ENCODE measurements around the gene C10orf53. TPM values are rescaled to one million over a fixed set of nuclear protein-coding genes. Genes with fewer than 3 reads are reported as not detected.
"Not testable (repeated sequence)": the region's sequence is repeated elsewhere in the genome, so short reads cannot be mapped to it uniquely, and the experiment has no call there.

C10orf53 gene
- total RNA-seq, 1 donor from 2014 or later = not detected

- DNase-seq (ENCODE audit: low read depth in 2 of 2) = no peak
Observed at GRCh38 chr10:49652421-49653272, 26.8 kb upstream of the C10orf53 start.

- DNase-seq (ENCODE audit: low read depth in 2 of 2) = no peak
Observed at GRCh38 chr10:49653273-49653929, 26.1 kb upstream of the C10orf53 start.

GRCh38 chr10:49654036-49654693 lies 25.3 kb upstream of the C10orf53 start:
- DNase-seq (ENCODE audit: low read depth in 2 of 2) = no peak

- DNase-seq (ENCODE audit: low read depth in 2 of 2) = no peak
Observed at GRCh38 chr10:49655099-49655498, 24.4 kb upstream of the C10orf53 start.

- DNase-seq (ENCODE audit: low read depth in 2 of 2) = no peak
Observed at GRCh38 chr10:49656845-49657493, 22.5 kb upstream of the C10orf53 start.

- DNase-seq (ENCODE audit: low read depth in 2 of 2) = no peak
Observed at GRCh38 chr10:49657606-49658005, 21.8 kb upstream of the C10orf53 start.

GRCh38 chr10:49661140-49661856 lies 18.2 kb upstream of the C10orf53 start:
- DNase-seq (ENCODE audit: low read depth in 2 of 2) = no peak

GRCh38 chr10:49662169-49662830 lies 17.2 kb upstream of the C10orf53 start:
- DNase-seq (ENCODE audit: low read depth in 2 of 2) = no peak

- no peak for DNase-seq (ENCODE audit: low read depth in 2 of 2)
Observed at GRCh38 chr10:49663596-49663995, 15.9 kb upstream of the C10orf53 start.

GRCh38 chr10:49664006-49664841 lies 15.2 kb upstream of the C10orf53 start:
- DNase-seq (ENCODE audit: low read depth in 2 of 2) = no peak

- no peak for DNase-seq (ENCODE audit: low read depth in 2 of 2)
Observed at GRCh38 chr10:49664842-49665355, 14.6 kb upstream of the C10orf53 start.

- DNase-seq (ENCODE audit: low read depth in 2 of 2) = no peak
Observed at GRCh38 chr10:49666054-49666615, 13.3 kb upstream of the C10orf53 start.

GRCh38 chr10:49666685-49667084 lies 12.8 kb upstream of the C10orf53 start:
- no peak for DNase-seq (ENCODE audit: low read depth in 2 of 2)

- no peak for DNase-seq (ENCODE audit: low read depth in 2 of 2)
Observed at GRCh38 chr10:49667991-49668390, 11.5 kb upstream of the C10orf53 start.

GRCh38 chr10:49668684-49669083 lies 10.8 kb upstream of the C10orf53 start:
- DNase-seq (ENCODE audit: low read depth in 2 of 2) = no peak

GRCh38 chr10:49678827-49679479 lies 498 bp upstream of the C10orf53 start:
- no peak for DNase-seq (ENCODE audit: low read depth in 2 of 2)

GRCh38 chr10:49682449-49682848 lies 3.0 kb downstream of the C10orf53 start:
- not testable (repeated sequence) for DNase-seq (ENCODE audit: low read depth in 2 of 2)

GRCh38 chr10:49682879-49683278 lies 3.4 kb downstream of the C10orf53 start:
- DNase-seq (ENCODE audit: low read depth in 2 of 2) = no peak

- DNase-seq (ENCODE audit: low read depth in 2 of 2) = no peak
Observed at GRCh38 chr10:49686651-49687050, 7.2 kb downstream of the C10orf53 start.
